Measurements from ENCODE around the gene EFCC1. TPM values are rescaled to one million over a fixed set of nuclear protein-coding genes. Genes with fewer than 3 reads are reported as not detected.

The EFCC1 gene
- total and polyA plus RNA-seq, 2 of the 8 experiments (the other 6 are each of a cell fraction or from before 2014, with no cell fraction given) = 0.14 to 0.37 TPM

- TF ChIP-seq CHD7 (IDR thresholded peaks at IDR 0.05; ENCODE audit: insufficient replicate concordance, low read length) (no peak), EP300 (IDR thresholded peaks at IDR 0.05; ENCODE audit: borderline replicate concordance in 1 of 2, low read depth in 2 of 2, low read length in 2 of 2) (no peak), HDAC2 (IDR thresholded peaks at IDR 0.05; ENCODE audit: borderline replicate concordance in 1 of 2, low read depth in 2 of 2, low read length in 2 of 2) (no peak), BRCA1 (IDR thresholded peaks at IDR 0.05; ENCODE audit: low read depth, low read length) (no peak), TCF12 (IDR thresholded peaks at IDR 0.05; ENCODE audit: low read depth, low read length) (no peak), CHD2 (IDR thresholded peaks at IDR 0.05; ENCODE audit: low read length) (no peak), POLR2AphosphoS5 (IDR thresholded peaks at IDR 0.05; ENCODE audit: low read depth, low read length) (no peak), TEAD4 (IDR thresholded peaks at IDR 0.05; ENCODE audit: low read depth, low read length) (no peak), TAF7 (optimal IDR thresholded peaks at IDR 0.05; ENCODE audit: borderline replicate concordance, low read depth, low read length) (no peak), SP1 (IDR thresholded peaks at IDR 0.05; ENCODE audit: low read depth, low read length) (no peak), CTBP2 (IDR thresholded peaks at IDR 0.05; ENCODE audit: borderline replicate concordance, insufficient read depth, insufficient read length, low read length) (no peak), SIRT6 (IDR thresholded peaks at IDR 0.05; ENCODE audit: low read length) (no peak)
Measured at GRCh38 chr3:129023008-129023358, 21.9 kb downstream of the EFCC1 start (continued).
